ENCODE data around the gene CKMT2.
A peak's percentile ranks its signal among the peaks of the same experiment; 100 is the strongest.

Gene CKMT2

GRCh38 chr5:81313278-81313677 lies 80.2 kb downstream of the CKMT2 start:
- Histone ChIP-seq H3K36me3 (replicated peaks) (peaks cover 24% of the 10 kb centered on the region), H3K4me1 (peaks cover 26% of the 10 kb centered on the region), H3K4me3 (no peak overlapping the region), H3K9me3 (no peaks in the 10 kb centered on the region), H3K27me3 (ENCODE audit: low read depth) (no peaks in the 10 kb centered on the region)
- in situ Hi-C loops (cut with MboI; ENCODE audit: low sequenced_read_pairs), result no loop called here
- DNase-seq (ENCODE audit: low spot score in 2 of 2), result no peak

GRCh38 chr5:81313686-81314085 lies 80.6 kb downstream of the CKMT2 start:
- H3K27me3 ChIP-seq (ENCODE audit: low read depth), result no peaks in the 10 kb centered on the region
- no peak for DNase-seq (ENCODE audit: low spot score in 2 of 2)
- peaks cover 26% of the 10 kb centered on the region for H3K4me1 ChIP-seq
- no peak overlapping the region for H3K4me3 ChIP-seq
- H3K36me3 ChIP-seq (replicated peaks), result peaks cover 21% of the 10 kb centered on the region
- H3K9me3 ChIP-seq, result no peaks in the 10 kb centered on the region
- in situ Hi-C loops (cut with MboI; ENCODE audit: low sequenced_read_pairs), result no loop called here

- DNase-seq (ENCODE audit: low spot score in 2 of 2), result peak in 1 of 2 experiments; percentile 12
These were observed 81.5 kb downstream of the CKMT2 start for GRCh38 chr5:81314581-81314980.

GRCh38 chr5:81315336-81315735 lies 82.2 kb downstream of the CKMT2 start:
- in situ Hi-C loops (cut with MboI; ENCODE audit: low sequenced_read_pairs), result no loop called here
- Histone ChIP-seq H3K4me1 (peaks cover 26% of the 10 kb centered on the region), H3K36me3 (replicated peaks) (peaks cover 15% of the 10 kb centered on the region), H3K4me3 (no peak overlapping the region), H3K27me3 (ENCODE audit: low read depth) (no peaks in the 10 kb centered on the region), H3K9me3 (no peaks in the 10 kb centered on the region)
- DNase-seq (ENCODE audit: low spot score in 2 of 2), result peak; percentile 24 to 76

More at GRCh38 chr5:81314581-81314980, 81.5 kb downstream of the CKMT2 start:
- Histone ChIP-seq H3K4me3 (no peak overlapping the region), H3K36me3 (replicated peaks) (peaks cover 15% of the 10 kb centered on the region), H3K27me3 (ENCODE audit: low read depth) (no peaks in the 10 kb centered on the region), H3K4me1 (peaks cover 26% of the 10 kb centered on the region), H3K9me3 (no peaks in the 10 kb centered on the region)
- in situ Hi-C loops (cut with MboI; ENCODE audit: low sequenced_read_pairs), result no loop called here

- Histone ChIP-seq H3K27me3 (ENCODE audit: low read depth) (no peaks in the 10 kb centered on the region), H3K9me3 (no peaks in the 10 kb centered on the region), H3K4me3 (no peak overlapping the region), H3K36me3 (replicated peaks) (peaks cover 15% of the 10 kb centered on the region), H3K4me1 (peaks cover 26% of the 10 kb centered on the region)
- in situ Hi-C loops (cut with MboI; ENCODE audit: low sequenced_read_pairs), result no loop called here
- DNase-seq (ENCODE audit: low spot score in 2 of 2), result no peak
These were observed 82.7 kb downstream of the CKMT2 start for GRCh38 chr5:81315830-81316229.

Measured in HAP-1 (cell line).